ENCODE measurements around the gene CARD9.
A peak's percentile ranks its signal among the peaks of the same experiment; 100 is the strongest.

The CARD9 gene

GRCh38 chr9:136380381-136380780 is 6.9 kb upstream of the CARD9 start:
- DNase-seq (ENCODE audit: low read depth, low spot score) = no peak

- DNase-seq (ENCODE audit: low read depth, low spot score) = no peak
Measured at GRCh38 chr9:136379891-136380290, 6.4 kb upstream of the CARD9 start.

GRCh38 chr9:136379401-136379800 is 5.9 kb upstream of the CARD9 start:
- no peak for DNase-seq (ENCODE audit: low read depth, low spot score)

GRCh38 chr9:136379003-136379287 is 5.5 kb upstream of the CARD9 start:
- DNase-seq (ENCODE audit: low read depth, low spot score) = no peak

- DNase-seq (ENCODE audit: low read depth, low spot score) = no peak
Measured at GRCh38 chr9:136378170-136379002, 4.9 kb upstream of the CARD9 start.

- DNase-seq (ENCODE audit: low read depth, low spot score) = no peak
Measured at GRCh38 chr9:136377341-136378169, 4.1 kb upstream of the CARD9 start.

GRCh38 chr9:136376457-136376856 is 3.0 kb upstream of the CARD9 start:
- no peak for DNase-seq (ENCODE audit: low read depth, low spot score)

- DNase-seq (ENCODE audit: low read depth, low spot score) = no peak
Measured at GRCh38 chr9:136375096-136375495, 1.6 kb upstream of the CARD9 start.

- no peak for DNase-seq (ENCODE audit: low read depth, low spot score)
Measured at GRCh38 chr9:136374183-136374575, 710 bp upstream of the CARD9 start.

- peak; percentile 67 for DNase-seq (ENCODE audit: low read depth, low spot score)
Measured at GRCh38 chr9:136372561-136373299, 739 bp downstream of the CARD9 start.

GRCh38 chr9:136372006-136372405 is 1.5 kb downstream of the CARD9 start:
- no peak for DNase-seq (ENCODE audit: low read depth, low spot score)

GRCh38 chr9:136371533-136371880 is 2.0 kb downstream of the CARD9 start:
- no peak for DNase-seq (ENCODE audit: low read depth, low spot score)

GRCh38 chr9:136370687-136371532 is 2.6 kb downstream of the CARD9 start:
- no peak for DNase-seq (ENCODE audit: low read depth, low spot score)

- DNase-seq (ENCODE audit: low read depth, low spot score) = no peak
Measured at GRCh38 chr9:136370037-136370436, 3.4 kb downstream of the CARD9 start.

- DNase-seq (ENCODE audit: low read depth, low spot score) = no peak
Measured at GRCh38 chr9:136368190-136368589, 5.3 kb downstream of the CARD9 start.

- no peak for DNase-seq (ENCODE audit: low read depth, low spot score)
Measured at GRCh38 chr9:136367296-136368145, 5.9 kb downstream of the CARD9 start.

- DNase-seq (ENCODE audit: low read depth, low spot score) = no peak
Measured at GRCh38 chr9:136366826-136367225, 6.6 kb downstream of the CARD9 start.

GRCh38 chr9:136365775-136366222 is 7.7 kb downstream of the CARD9 start:
- no peak for DNase-seq (ENCODE audit: low read depth, low spot score)

- no peak for DNase-seq (ENCODE audit: low read depth, low spot score)
Measured at GRCh38 chr9:136364942-136365774, 8.3 kb downstream of the CARD9 start.

All from astrocyte of the hippocampus (primary cell).